KMS-11 (cell line): ENCODE measurements around the gene SACS.

ENCODE experiments used
- H2AFZ ChIP-seq: fragments of 200-600 bp; sonication (generic); 2 replicates; pipeline ENCODE4 v1.6.1; 2016; ENCODE audit warnings: antibody characterized with exemption, mixed run types, low read depth
- H3K27ac ChIP-seq: fragments of 200-600 bp; sonication (generic); 2 replicates; pipeline ENCODE4 v1.6.1; 2016; ENCODE audit warnings: mild to moderate bottlenecking, mixed run types
- H3K27me3 ChIP-seq: fragments of 200-600 bp; sonication (generic); 2 replicates; pipeline ENCODE4 v1.6.1; 2017; ENCODE audit warnings: mild to moderate bottlenecking, low read depth, mixed run types, moderate library complexity; ENCODE audit not compliant: insufficient read depth
- H3K36me3 ChIP-seq: fragments of 200-600 bp; sonication (generic); 2 replicates; pipeline ENCODE4 v1.6.1; 2017; ENCODE audit warnings: mild to moderate bottlenecking, mixed run types; ENCODE audit not compliant: insufficient read depth
- H3K4me1 ChIP-seq: fragments of 200-600 bp; sonication (generic); 2 replicates; pipeline ENCODE4 v1.6.1; 2016; ENCODE audit warnings: mild to moderate bottlenecking, low read depth, mixed run types; ENCODE audit not compliant: poor library complexity, severe bottlenecking
- H3K4me2 ChIP-seq: fragments of 200-600 bp; sonication (generic); 2 replicates; pipeline ENCODE4 v1.7.0; 2016; ENCODE audit warnings: mild to moderate bottlenecking, mixed run types
- H3K4me3 ChIP-seq: fragments of 200-600 bp; sonication (generic); IDR thresholded peaks from 2 replicates; pipeline ENCODE4 v1.6.1; 2017; ENCODE audit warnings: low read depth, low read length, mixed read lengths; ENCODE audit not compliant: insufficient read depth
- H3K79me2 ChIP-seq: fragments of 200-600 bp; sonication (generic); 2 replicates; pipeline ENCODE4 v1.6.1; 2016; ENCODE audit warnings: low read depth, mixed run types; ENCODE audit not compliant: insufficient read depth
- H3K9ac ChIP-seq: fragments of 200-600 bp; sonication (generic); 2 replicates; pipeline ENCODE4 v1.6.1; 2016; ENCODE audit warnings: mild to moderate bottlenecking, mixed run types
- H4K20me1 ChIP-seq: fragments of 200-600 bp; sonication (generic); 2 replicates; pipeline ENCODE4 v1.6.1; 2016; ENCODE audit warnings: mild to moderate bottlenecking, mixed run types; ENCODE audit not compliant: insufficient read depth
- CTCF ChIP-seq: fragments of 200-600 bp; sonication (generic); conservative IDR thresholded peaks from 2 replicates; pipeline ENCODE4 v1.6.1; 2017; ENCODE audit warnings: low read depth, mild to moderate bottlenecking, antibody characterized with exemption, low read length, moderate library complexity, mixed read lengths

Gene SACS

GRCh38 chr13:23399347-23399746 lies 34.2 kb downstream of the SACS start:
- Histone ChIP-seq H3K36me3 (no peaks in the 10 kb centered on the region), H3K79me2 (no peaks in the 10 kb centered on the region), H2AFZ (no peak overlapping the region), H3K27ac (no peak overlapping the region), H4K20me1 (no peaks in the 10 kb centered on the region), H3K27me3 (no peaks in the 10 kb centered on the region), H3K4me2 (no peak overlapping the region), H3K9ac (no peak overlapping the region), H3K4me1 (no peaks in the 10 kb centered on the region), H3K4me3 (no peak overlapping the region)
- TF ChIP-seq CTCF: no peak

GRCh38 chr13:23394821-23395220 lies 38.7 kb downstream of the SACS start:
- no peaks in the 10 kb centered on the region for H3K4me1 ChIP-seq
- H3K4me3 ChIP-seq: no peak overlapping the region
- TF ChIP-seq CTCF: no peak
- H3K79me2 ChIP-seq: no peaks in the 10 kb centered on the region
- H3K27ac ChIP-seq: no peak overlapping the region
- H2AFZ ChIP-seq: no peak overlapping the region
- no peaks in the 10 kb centered on the region for H3K36me3 ChIP-seq
- H3K9ac ChIP-seq: no peak overlapping the region
- H3K27me3 ChIP-seq: no peaks in the 10 kb centered on the region
- no peak overlapping the region for H3K4me2 ChIP-seq
- no peaks in the 10 kb centered on the region for H4K20me1 ChIP-seq

- Histone ChIP-seq H3K9ac (no peak overlapping the region), H4K20me1 (no peaks in the 10 kb centered on the region), H3K4me2 (no peak overlapping the region), H3K4me3 (no peak overlapping the region), H3K36me3 (no peaks in the 10 kb centered on the region), H3K79me2 (no peaks in the 10 kb centered on the region), H3K27me3 (no peaks in the 10 kb centered on the region), H3K4me1 (no peaks in the 10 kb centered on the region), H2AFZ (no peak overlapping the region), H3K27ac (no peak overlapping the region)
- no peak for TF ChIP-seq CTCF
These were observed 40.4 kb downstream of the SACS start for GRCh38 chr13:23392925-23393645.

GRCh38 chr13:23392313-23392712 lies 41.2 kb downstream of the SACS start:
- Histone ChIP-seq H3K27ac (no peak overlapping the region), H4K20me1 (no peaks in the 10 kb centered on the region), H3K27me3 (no peaks in the 10 kb centered on the region), H2AFZ (no peak overlapping the region), H3K4me1 (no peaks in the 10 kb centered on the region), H3K79me2 (no peaks in the 10 kb centered on the region), H3K4me3 (no peak overlapping the region), H3K4me2 (no peak overlapping the region), H3K9ac (no peak overlapping the region), H3K36me3 (no peaks in the 10 kb centered on the region)
- TF ChIP-seq CTCF: no peak
